ENCODE results near the gene STKLD1. TPM values are rescaled to one million over a fixed set of nuclear protein-coding genes. Genes with fewer than 3 reads are reported as not detected.

STKLD1 gene
- total RNA-seq, 1 donor from 2014 or later, result 1.2 TPM

- DNase-seq, result no peak
Measured at GRCh38 chr9:133345596-133345995, 30.6 kb upstream of the STKLD1 start.

DNA sequence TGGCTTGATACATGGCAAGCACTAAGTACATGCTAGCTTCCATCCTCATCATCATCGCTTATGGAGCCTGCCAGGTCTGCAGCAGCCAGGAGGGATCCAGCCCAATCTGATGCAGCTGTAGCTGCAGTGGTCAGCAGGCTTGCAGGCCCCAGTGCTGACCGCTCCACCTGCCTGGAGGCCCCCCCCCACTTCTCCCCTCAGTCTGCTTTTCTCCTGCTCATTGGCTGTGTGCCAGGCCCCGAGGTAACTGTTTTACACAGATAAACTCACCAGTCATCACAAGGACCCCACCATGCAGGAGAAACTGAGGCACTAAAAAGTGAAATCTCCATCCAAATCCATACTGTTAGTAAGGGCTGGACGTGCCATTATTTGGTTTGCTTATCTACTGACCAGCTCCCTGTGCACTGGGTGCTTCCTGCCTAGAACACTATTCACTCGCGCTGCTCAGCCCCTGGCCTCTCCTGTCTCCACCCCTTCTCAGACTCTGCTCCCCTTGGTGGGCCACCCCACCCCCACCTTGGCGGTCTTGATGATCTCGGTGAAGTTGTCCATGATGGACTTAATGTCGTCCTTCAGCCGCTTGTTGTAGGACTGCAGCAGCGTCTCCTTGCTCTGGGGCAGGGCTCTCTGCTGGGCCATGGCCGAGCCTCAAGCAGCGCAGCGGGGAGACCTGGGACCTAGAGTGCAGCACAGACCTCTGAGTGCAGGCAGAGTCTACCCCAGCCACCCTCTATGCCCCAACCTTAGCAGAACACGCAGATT, 30.0 kb upstream of the STKLD1 start:
- DNase-seq, result no peak

- DNase-seq, result peak; percentile 51
Measured at GRCh38 chr9:133347515-133347984, 28.6 kb upstream of the STKLD1 start.

- peak; percentile 97 for DNase-seq
Measured at GRCh38 chr9:133347985-133348717, 28.0 kb upstream of the STKLD1 start, which contains the start of the genes MED22 and RPL7A. MED22 (minus strand) TSS chr9:133348131; CDS start chr9:133346662, 1,469 bp downstream. RPL7A (plus strand) TSS chr9:133348218; CDS start chr9:133348244, 26 bp downstream.

DNA sequence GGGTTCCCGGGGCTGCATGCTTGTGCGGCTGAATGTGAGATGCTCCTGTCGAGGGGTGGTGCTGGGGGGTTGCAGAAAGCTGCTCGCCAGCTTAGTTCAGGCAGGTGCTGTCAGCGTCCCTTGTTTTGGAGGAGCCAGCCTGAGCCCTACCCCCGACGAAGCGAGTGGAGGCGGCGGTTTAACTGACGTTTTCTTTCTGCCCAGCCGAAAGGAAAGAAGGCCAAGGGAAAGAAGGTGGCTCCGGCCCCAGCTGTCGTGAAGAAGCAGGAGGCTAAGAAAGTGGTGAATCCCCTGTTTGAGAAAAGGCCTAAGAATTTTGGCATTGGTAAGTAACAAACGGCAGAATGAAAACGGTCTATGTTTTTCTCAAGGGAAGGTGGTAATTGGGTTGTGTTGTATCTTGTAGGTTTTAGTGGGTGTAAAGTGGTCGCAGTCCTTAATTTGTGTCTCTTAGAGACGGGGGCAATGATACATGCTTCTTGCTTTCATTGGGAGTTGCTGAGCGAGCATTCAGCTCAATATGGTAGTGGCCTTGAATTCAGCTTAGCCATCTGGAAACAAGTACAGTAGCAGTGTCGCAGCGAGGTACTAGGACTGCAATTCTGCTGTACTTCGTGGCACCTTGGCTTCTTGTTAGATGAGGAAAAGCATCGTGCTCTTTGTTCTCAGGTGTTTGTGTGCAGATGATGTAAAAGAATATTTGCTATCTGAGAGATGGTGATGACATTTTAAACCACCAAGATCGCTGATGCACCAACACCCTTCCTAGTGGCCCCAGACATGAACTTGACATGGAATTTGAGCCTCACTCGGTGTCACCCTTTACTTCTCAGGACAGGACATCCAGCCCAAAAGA, 27.2 kb upstream of the STKLD1 start:
- peak; percentile 11 for DNase-seq

DNA sequence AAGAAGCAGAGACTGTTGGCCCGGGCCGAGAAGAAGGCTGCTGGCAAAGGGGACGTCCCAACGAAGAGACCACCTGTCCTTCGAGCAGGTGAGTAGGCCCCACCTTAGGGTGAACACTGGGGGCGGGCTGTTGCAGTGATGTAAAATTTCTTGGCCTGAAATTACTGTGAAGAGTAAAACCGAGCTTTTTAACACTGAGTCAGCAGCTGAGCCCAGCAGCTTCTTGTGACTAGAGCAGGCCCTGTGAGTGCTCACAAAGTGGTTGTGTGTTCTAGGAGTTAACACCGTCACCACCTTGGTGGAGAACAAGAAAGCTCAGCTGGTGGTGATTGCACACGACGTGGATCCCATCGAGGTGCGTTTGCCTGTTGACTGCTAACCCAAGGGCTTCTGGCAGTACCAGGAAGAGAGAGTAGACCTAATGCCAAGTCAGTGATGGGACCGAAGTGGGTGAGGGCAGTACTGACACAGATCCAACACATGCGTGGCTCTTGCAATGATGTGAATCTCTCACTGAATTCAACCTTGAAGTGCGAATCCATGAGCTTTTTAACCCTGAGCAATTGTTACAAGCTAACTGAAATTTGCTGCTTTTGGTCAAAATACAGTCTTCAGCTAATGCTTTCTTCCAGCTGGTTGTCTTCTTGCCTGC, 26.1 kb upstream of the STKLD1 start:
- DNase-seq, result no peak

GRCh38 chr9:133351526-133351907, 24.6 kb upstream of the STKLD1 start:
- no peak for DNase-seq

DNA sequence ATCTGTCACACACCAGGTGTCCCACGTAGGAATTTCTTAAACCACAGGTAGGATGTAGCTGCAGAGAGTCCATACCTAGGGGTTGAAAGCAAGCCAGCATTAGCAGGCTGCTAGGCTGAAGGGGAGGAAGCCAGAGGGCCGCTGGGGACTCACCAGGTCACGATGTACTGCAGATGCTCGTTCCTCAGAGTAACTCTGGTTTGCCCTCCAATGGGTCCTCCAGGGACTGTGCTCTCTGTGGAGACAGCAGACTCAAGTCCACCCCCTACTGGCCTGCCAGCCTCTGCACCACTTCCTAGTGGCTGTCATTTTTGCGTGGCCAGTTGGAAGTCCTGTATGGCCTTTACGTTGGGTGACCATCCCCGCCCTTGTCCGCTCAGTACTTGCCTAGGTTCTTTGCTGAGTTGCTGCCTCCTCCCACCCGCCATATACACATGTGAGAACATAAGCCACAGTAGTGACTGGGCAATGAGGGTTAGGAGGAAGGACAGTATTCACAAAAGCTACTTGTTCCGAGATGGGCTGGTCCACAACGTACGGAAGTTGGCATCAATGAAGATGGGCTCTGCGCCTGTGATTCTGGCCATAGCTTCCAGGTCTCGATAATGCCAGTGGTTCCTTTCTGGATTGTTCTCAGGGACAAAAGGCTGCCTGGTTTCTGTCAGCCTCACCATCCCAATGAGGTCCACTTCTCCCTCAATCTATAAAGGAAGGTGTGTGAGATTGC, 24.1 kb upstream of the STKLD1 start:
- DNase-seq, result peak; percentile 76

DNA sequence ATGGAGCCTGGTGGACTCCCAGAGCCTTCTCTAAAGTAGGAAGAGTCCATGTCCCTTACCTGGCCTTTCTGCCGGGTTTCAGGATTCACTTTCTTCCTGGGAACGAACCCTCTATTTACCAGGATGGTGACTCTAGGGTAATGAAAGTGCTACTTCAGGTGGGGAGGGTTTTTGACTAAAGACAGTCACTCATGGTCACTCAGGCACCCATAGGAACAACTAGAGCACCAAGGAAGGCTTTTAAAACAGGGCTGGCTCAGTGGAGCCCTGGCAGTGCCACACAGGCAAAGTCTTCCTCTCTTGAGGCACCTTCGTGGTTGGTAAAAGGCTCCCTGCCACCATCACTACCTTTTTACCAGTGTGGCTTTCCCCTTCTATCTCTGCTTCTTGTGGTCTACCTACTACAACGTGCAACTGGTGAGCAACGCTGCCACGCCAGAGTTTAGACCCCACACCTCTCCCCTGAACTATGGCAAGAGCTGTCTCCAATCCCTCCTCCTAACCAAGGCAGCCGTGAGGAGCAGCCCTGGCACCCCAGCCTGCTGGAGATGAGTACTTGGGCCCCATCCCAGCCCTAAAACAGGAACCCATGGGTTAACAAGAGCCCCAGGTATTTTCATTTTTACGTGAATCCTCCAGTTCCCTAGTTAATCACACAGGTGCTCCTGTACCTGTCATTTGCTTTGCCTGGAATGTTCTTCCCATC, 23.4 kb upstream of the STKLD1 start:
- DNase-seq, result no peak

- DNase-seq, result no peak
Measured at GRCh38 chr9:133353548-133353947, 22.6 kb upstream of the STKLD1 start.

DNA sequence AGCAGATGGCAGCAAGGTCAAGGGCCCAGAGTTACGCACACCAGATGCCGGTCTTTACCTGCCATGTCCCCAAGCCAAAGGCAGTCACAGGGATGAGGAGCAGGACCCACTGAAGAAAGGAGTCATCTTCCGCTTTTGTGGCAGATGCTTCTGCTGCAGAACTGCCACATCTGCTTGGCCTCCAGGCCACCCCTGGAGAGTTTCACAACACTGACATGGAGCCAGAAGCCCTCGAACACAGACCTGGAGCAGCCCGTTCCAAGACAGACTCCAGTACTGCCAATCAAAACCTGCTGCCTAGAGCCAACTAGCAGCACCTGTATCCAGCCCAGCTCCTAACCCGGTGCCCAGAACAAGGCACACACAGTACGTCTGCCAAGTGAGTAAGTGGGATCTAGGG, 21.4 kb upstream of the STKLD1 start:
- DNase-seq, result no peak

DNA sequence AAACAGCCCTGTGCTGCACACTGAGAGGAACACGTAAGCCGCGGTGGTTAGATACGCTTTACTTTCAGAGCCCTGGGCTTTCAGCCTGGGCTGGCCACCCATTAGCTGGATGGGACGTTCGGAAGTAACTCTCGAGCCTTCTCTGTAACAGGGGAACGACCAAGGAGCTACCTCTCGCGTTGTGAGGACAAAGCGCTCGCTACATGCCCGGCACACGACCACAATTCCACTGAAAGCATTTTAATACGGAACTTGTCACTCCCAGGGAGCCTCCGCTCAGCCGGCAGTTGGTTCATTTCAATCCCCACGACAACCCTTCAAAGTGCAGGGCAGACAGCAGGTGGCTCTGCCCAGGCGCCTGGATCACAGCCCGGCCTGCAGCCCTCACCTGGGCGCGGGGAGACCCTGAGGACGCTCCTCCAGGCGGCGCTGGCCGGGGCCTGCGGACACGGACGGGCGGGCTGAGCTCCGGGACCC, 20.2 kb upstream of the STKLD1 start:
- peak; percentile 51 for DNase-seq

GRCh38 chr9:133356391-133357091, 19.6 kb upstream of the STKLD1 start, which contains the start of the genes SURF1 and SURF2:
SURF1 (minus strand) TSS chr9:133356487; CDS start chr9:133356453, 34 bp downstream.
SURF2 (plus strand) TSS chr9:133356550; CDS start chr9:133356593, 43 bp downstream.
- peak; percentile 64 for DNase-seq

DNA sequence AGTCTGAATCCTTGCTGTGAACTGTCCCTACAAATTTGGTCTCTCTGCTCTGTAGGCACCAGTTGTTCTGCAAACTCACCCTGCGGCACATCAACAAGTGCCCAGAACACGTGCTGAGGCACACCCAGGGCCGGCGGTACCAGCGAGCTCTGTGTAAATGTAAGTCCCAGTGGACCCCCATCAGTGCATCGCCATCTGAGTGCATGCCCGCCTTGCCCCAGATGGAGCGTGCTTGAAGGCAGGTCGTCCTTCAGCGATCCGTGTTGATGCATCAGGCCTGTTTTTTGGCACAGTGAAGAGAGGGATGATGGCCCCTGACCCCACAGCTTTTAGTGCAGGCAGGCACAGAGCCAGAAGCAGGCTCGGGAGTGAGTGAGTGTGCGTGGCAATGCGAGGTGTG, 18.5 kb upstream of the STKLD1 start:
- DNase-seq, result no peak

DNA sequence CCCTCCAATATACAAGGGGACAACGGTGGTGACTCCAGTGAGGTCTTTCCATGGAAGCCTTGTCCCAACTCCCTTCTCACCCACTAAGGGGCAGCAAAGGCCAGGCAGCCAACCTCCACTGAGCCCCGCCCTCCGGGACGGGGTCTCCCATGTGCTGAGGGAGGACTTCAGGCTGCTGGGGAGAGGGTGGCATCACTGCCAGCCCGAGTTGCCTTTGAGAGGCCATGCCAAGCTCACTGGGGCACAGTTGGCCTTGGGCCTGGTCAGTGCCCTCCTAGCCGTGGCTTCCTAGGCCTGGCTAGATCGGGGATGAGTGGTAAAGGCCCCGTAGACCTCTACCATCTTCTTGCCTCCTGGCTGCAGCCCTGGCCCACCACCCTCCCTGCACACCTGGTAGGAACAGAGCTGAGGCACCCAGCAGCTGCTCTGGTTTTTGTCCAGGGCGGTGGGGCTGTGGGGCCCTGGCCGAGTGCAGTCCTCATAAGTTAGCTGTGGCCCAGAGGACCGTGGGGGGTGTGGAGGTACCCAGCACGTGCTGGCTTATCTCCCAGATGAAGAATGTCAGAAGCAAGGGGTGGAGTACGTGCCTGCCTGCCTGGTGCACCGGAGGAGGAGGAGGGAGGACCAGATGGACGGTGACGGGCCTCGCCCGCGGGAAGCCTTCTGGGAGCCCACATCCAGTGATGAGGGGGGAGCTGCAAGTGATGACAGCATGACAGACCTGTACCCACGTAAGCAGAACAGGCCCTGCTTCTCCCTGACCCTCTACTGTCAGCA, 16.6 kb upstream of the STKLD1 start:
- peak; percentile 38 for DNase-seq

- no peak for DNase-seq
Measured at GRCh38 chr9:133360400-133361393, 15.5 kb upstream of the STKLD1 start.

DNA sequence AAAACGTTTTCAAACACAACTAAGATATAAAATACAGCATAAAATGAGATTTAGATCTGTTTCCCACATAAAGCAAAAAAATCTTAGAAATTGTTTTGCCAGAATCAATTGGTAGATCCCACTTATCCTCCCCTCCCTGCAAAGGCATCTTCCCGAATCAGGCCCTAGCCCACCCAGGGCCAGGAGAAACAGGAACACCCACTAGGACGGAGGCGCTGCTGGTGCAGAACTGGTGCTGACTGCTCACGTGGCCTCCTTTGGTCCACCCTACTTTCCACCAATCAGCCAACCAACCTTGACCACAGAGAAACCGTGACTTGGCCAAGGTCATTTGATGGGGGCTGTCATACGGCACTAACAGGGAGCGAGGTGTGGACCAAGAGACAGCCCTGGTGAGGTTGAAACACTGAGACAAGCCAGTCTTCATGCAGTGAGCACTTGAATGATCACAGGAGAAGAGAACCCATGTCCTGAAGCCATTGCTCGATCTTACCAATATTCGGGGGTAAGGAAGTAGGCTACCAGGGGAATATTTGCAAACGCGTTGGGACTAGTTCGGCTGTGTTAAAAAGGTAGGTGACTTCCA, 14.6 kb upstream of the STKLD1 start:
- no peak for DNase-seq

Measured in dermis blood vessel endothelial cell (primary cell).